Duodenal mucosa (tissue), 2 donors: Measurements from ENCODE around the gene CHEK1.
"Not testable (repeated sequence)": the region's sequence is repeated elsewhere in the genome, so short reads cannot be mapped to it uniquely, and the experiment has no call there.

ENCODE experiments used
- H3K27ac ChIP-seq: one replicate; pipeline ENCODE4 v1.7.0; 2013; ENCODE audit warnings: low read depth, low read length
- H3K27me3 ChIP-seq, 2 donors: one replicate each; pipeline ENCODE4 v1.7.0; 2013; ENCODE audit warnings: low read length in 2 of 2, control low read depth in 1 of 2; ENCODE audit not compliant: insufficient read depth in 2 of 2, control insufficient read depth in 1 of 2
- H3K36me3 ChIP-seq, 2 donors: one replicate each; pipeline ENCODE4 v1.7.0; 2013; ENCODE audit warnings: low read length in 2 of 2, control low read depth in 1 of 2; ENCODE audit not compliant: insufficient read depth in 2 of 2, control insufficient read depth in 1 of 2
- H3K4me1 ChIP-seq, 2 donors: one replicate each; pipeline ENCODE4 v1.7.0; 2013; ENCODE audit warnings: low read length in 2 of 2, control low read depth in 1 of 2; ENCODE audit not compliant: insufficient read depth in 2 of 2, control insufficient read depth in 1 of 2
- H3K4me3 ChIP-seq, 2 donors: one replicate each; pipeline ENCODE4 v1.7.0; 2013; ENCODE audit warnings: low read length in 2 of 2, low read depth in 1 of 2
- H3K9ac ChIP-seq, 2 donors: one replicate each; pipeline ENCODE4 v1.7.0; 2013; ENCODE audit warnings: low read length in 2 of 2, low read depth in 1 of 2
- H3K9me3 ChIP-seq, 2 donors: one replicate each; pipeline ENCODE4 v1.7.0; 2013; ENCODE audit warnings: low read length in 2 of 2, control low read depth in 1 of 2; ENCODE audit not compliant: control insufficient read depth in 1 of 2

Gene CHEK1

DNA sequence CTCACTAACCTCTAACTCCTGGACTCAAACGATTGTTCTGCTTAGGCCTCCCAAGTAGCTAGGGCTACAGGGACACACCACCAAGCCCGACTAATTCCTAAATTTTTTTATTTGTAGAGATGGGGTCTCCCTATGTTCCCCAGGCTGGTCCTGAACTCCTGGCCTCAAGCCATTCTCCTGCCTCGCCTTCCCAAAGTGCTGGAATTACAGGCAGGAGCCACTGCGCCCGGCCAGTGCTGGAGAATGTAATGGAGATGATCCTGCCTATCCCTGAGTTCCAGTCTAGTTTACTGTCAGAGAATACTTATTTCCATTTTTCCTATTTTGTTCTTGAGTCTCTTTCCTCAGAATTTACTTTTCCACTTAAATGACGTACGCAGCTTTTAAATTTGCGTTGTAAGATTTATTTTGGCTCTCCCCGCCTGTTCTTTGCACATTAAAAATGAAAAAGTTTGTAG, at the start of gene CHEK1:
Gene CHEK1, plus strand, starts transcription at position 408 of the 458 bp plus-strand sequence. CDS start 1,606 bp downstream, outside the sequence.
- H3K36me3 ChIP-seq = peaks cover 18 to 26% of the 10 kb centered on the region in 2 donors
- H3K9me3 ChIP-seq = no peaks in the 10 kb centered on the region
- peak within 1 kb of the TSS; percentile 87 to 99 for H3K9ac ChIP-seq
- H3K4me1 ChIP-seq = peaks cover 13 to 19% of the 10 kb centered on the region in 2 donors
- no peaks in the 10 kb centered on the region for H3K27me3 ChIP-seq
- H3K4me3 ChIP-seq = peak within 1 kb of the TSS; percentile 82 to 94
- H3K27ac ChIP-seq = peak within 1 kb of the TSS; percentile 98

DNA sequence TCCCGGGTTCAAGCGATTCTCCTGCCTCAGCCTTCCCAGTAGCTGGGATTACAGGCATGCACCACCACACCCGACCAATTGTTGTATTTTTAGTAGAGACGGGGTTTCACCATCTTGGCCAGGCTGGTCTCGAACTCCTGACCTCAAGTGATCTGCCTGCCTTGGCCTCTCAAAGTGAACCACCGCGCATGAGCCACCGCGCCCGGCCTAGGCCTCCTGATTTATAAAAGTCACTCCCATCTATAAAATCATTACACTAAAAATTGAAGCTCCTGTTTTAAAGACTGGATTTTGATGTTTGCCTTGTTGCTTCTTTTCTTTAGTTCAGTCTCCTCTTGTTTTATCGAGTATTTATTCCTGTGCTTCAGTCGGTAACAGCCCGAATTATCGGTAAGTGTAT, 47.8 kb upstream of the CHEK1 start:
- not testable (repeated sequence) for H3K27ac ChIP-seq
- H3K36me3 ChIP-seq = peaks cover 17 to 84% of the 10 kb centered on the region in 2 donors

DNA sequence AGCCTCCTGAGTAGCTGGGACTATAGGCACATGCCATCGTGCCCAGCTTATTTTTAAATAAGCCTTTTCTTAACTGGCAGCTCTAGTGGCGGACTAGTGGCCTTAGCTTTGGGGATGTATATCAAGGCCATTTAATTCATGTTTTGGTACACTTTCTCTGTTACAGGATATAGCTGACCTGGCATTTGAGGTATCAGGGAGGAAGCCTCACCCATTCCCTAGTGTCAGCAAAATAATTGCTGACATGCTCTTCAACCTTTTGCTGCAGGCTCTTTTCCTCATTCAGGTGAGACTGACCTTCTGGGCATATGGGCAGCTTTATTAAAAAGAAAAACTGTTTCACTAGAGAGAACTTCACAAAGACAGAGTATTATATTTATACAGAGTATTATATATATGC, 46.2 kb upstream of the CHEK1 start:
- Histone ChIP-seq H3K27me3 (no peaks in the 10 kb centered on the region), H3K36me3 (peaks cover 22 to 88% of the 10 kb centered on the region in 2 donors), H3K9ac (no peak overlapping the region), H3K4me3 (no peak overlapping the region), H3K4me1 (no peaks in the 10 kb centered on the region), H3K27ac (no peak overlapping the region), H3K9me3 (no peaks in the 10 kb centered on the region)

More for the DNA sequence above, 47.8 kb upstream of the CHEK1 start:
- H3K9ac ChIP-seq, H3K27me3 ChIP-seq, H3K9me3 ChIP-seq, H3K4me3 ChIP-seq, H3K4me1 ChIP-seq: not testable (repeated sequence)

DNA sequence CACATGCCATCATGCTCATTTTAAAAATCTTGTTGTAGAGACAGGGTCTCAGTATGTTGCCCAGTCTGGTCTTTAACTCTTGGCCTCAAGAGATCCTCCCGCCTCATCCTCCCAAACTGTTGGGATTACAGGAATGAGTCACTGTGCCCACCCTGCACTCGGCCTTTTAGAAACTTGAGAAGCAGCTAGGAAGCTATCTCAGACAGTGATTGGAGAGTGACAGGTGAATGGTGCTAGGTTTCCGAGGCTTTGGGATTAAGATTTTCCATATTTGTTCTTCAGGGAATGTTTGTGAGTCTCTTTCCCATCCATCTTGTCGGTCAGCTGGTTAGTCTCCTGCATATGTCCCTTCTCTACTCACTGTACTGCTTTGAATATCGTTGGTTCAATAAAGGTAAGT, 45.2 kb upstream of the CHEK1 start:
- Histone ChIP-seq H3K27ac (no peak overlapping the region), H3K4me3 (no peak overlapping the region), H3K9ac (no peak overlapping the region), H3K27me3 (no peaks in the 10 kb centered on the region), H3K4me1 (no peaks in the 10 kb centered on the region), H3K36me3 (peaks cover 23 to 84% of the 10 kb centered on the region in 2 donors), H3K9me3 (no peaks in the 10 kb centered on the region)

DNA sequence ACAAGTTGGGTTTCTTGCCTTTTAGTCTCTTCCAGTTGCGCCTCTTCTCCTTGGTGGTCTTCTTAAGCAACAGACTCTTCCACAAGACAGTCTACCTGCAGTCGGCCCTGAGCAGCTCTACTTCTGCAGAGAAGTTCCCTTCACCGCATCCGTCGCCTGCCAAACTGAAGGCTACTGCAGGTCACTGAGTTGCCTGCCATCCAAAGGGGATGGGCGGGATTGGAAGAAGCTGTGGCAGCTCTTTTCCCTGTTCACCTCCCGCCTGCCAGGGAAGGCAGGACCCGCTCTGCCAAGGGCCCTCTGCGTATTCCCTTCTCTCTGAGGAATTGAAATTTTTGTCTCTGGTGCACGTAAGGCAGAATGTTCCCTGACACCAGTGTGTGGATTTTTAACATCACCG, 41.5 kb upstream of the CHEK1 start:
- H3K4me3 ChIP-seq = no peak overlapping the region
- H3K9me3 ChIP-seq = no peaks in the 10 kb centered on the region
- H3K36me3 ChIP-seq = peaks cover 23 to 48% of the 10 kb centered on the region in 2 donors
- H3K9ac ChIP-seq = no peak overlapping the region
- no peaks in the 10 kb centered on the region for H3K4me1 ChIP-seq
- no peaks in the 10 kb centered on the region for H3K27me3 ChIP-seq
- H3K27ac ChIP-seq = no peak overlapping the region

DNA sequence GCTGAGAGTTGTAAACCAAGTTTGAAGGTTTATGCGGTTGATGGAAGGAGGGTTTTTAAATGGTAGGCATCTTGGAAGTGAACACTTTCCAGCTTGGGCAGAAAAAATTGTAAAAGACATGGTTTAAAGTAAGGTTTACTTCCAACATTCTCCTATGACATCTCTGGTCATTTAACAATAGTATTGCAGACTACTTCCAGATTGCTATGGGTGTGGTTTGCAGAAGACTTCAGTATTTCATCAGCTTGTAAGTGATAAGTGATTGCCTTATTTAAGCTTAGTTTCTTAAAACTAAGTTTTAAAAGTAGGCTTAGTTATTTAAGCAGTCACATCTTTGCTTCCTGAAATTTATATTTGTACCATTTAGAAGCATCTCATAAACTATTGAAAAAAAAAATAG, 39.5 kb upstream of the CHEK1 start:
- Histone ChIP-seq H3K4me1 (no peaks in the 10 kb centered on the region), H3K9ac (no peak overlapping the region), H3K27ac (no peak overlapping the region), H3K36me3 (peaks cover 9 to 30% of the 10 kb centered on the region in 2 donors), H3K9me3 (no peaks in the 10 kb centered on the region), H3K4me3 (no peak overlapping the region), H3K27me3 (no peaks in the 10 kb centered on the region)

DNA sequence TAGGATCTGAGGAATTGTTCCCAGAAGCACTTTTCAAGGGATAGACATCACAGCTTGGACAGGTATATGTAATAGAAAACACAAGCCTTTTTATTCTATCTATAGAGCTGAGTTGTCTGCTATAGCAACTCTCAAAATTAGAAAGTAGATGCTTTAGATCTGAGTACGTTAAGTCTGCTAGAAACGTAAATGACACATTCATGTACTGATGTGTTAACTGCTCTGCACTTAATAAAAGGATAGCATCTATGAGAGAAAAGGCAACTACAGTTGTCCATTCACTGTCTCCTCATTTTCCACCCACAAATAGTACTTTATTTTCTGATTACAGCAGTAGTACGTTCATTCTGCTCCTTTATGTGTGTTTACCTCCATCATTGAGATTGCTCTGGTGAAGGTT, 38.3 kb upstream of the CHEK1 start:
- H3K36me3 ChIP-seq = peaks cover 9 to 24% of the 10 kb centered on the region in 2 donors
- H3K27ac ChIP-seq = no peak overlapping the region
- H3K9me3 ChIP-seq = no peaks in the 10 kb centered on the region
- no peak overlapping the region for H3K9ac ChIP-seq
- no peaks in the 10 kb centered on the region for H3K27me3 ChIP-seq
- H3K4me3 ChIP-seq = no peak overlapping the region
- H3K4me1 ChIP-seq = no peaks in the 10 kb centered on the region

DNA sequence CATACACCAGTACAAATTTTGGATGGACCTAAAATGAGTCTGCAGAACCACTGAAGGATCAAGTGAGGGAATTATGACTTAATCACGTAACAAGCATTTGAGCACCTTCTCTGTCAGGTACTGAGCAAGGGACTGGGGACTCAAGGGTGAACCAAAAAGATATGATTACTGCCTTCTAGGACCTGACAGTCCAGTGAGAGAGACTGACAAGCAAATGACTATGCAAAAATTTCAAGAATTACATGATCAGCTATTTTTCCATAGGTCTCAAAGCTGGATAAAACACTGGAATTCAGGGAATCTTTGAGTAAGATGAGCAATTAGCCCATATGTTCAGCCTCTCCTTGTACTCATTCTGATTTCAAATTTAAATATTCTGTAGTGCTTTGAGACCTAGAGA, 37.5 kb upstream of the CHEK1 start:
- peaks cover 9 to 19% of the 10 kb centered on the region in 2 donors for H3K36me3 ChIP-seq
- no peak overlapping the region for H3K9ac ChIP-seq
- no peaks in the 10 kb centered on the region for H3K4me1 ChIP-seq
- H3K27ac ChIP-seq = no peak overlapping the region
- H3K4me3 ChIP-seq = no peak overlapping the region
- no peaks in the 10 kb centered on the region for H3K9me3 ChIP-seq
- no peaks in the 10 kb centered on the region for H3K27me3 ChIP-seq

DNA sequence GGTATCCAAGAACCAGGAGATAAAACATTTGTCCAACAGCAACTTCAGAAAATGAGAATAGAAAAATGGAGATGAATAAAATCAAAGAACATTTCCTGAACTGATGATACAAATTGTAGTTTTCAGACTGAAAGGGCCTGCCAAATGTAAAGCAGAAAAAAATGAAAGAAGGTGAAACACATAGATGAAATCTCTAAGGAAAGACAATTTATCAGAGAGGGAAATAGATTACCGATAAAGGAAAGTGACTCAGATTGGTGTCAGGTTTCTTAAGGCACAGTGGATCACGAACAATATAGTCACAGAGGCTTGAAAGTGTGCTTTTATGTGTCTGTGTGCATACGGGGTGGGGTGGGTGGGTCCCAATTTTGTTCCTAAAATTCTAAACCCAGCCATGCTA, 36.5 kb upstream of the CHEK1 start:
- no peak overlapping the region for H3K4me3 ChIP-seq
- no peaks in the 10 kb centered on the region for H3K9me3 ChIP-seq
- peaks cover 2 to 5% of the 10 kb centered on the region in 2 donors for H3K4me1 ChIP-seq
- peaks cover 3 to 9% of the 10 kb centered on the region in 2 donors for H3K36me3 ChIP-seq
- H3K27ac ChIP-seq = no peak overlapping the region
- H3K9ac ChIP-seq = no peak overlapping the region
- no peaks in the 10 kb centered on the region for H3K27me3 ChIP-seq

DNA sequence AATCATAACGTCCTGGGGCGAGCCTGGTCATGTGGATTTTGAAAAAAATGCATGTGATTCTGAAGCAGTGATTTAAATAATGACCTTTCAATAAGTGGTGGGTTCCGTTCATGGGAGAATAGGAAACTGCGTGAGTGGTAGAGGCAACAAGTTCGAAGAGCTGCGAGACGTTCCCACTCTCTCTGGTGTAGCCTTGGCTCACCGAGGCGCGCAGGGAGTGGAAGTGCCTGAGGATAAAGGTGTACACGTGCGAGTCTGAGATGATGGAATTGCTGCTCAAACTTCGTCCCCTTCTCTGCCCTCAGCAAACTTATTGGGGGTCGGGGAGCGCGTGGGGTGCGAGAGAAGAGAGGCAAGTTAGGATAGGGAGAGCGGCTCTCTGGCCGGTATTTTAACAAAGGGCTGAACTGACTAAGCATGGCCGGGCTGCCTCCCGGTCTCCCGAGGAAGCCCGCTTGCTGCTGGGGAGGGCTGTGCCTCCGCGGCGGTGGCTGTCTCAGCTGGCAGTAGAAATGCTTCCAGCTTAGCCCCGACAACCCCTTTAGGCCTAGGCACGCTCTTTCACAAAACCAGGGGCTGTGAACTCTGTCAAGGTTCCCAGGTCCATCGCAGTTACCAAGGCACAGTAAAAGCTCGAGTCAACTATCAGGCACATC, 33.2 kb upstream of the CHEK1 start:
- no peaks in the 10 kb centered on the region for H3K9me3 ChIP-seq

More for the DNA sequence above, 33.2 kb upstream of the CHEK1 start:
- peaks cover 13 to 14% of the 10 kb centered on the region in 2 donors for H3K4me1 ChIP-seq
- peak overlapping the region; percentile 91 to 95 for H3K9ac ChIP-seq
- H3K27ac ChIP-seq = peak overlapping the region; percentile 94
- H3K27me3 ChIP-seq = no peaks in the 10 kb centered on the region
- H3K4me3 ChIP-seq = peak overlapping the region; percentile 89 to 91
- H3K36me3 ChIP-seq = peaks cover 0 to 4% of the 10 kb centered on the region in 2 donors
